Measurements from ENCODE around the gene PGF.

The PGF gene

GRCh38 chr14:74974364-74975058, 19.1 kb upstream of the PGF start:
- DNase-seq (ENCODE audit: low spot score in 2 of 2) (no peak), ATAC-seq (ENCODE audit: low read depth) (no peak)
- Mint-ChIP-seq H3K27ac (no peak overlapping the region), H3K27me3 (no peaks in the 10 kb centered on the region), H3K4me1 (peaks cover 2% of the 10 kb centered on the region), H3K36me3 (no peaks in the 10 kb centered on the region), H3K9me3 (no peaks in the 10 kb centered on the region), H3K4me3 (no peak overlapping the region)

GRCh38 chr14:74973905-74974363, 18.5 kb upstream of the PGF start:
- H3K4me1 Mint-ChIP-seq, result peaks cover 2% of the 10 kb centered on the region
- H3K27me3 Mint-ChIP-seq, result no peaks in the 10 kb centered on the region
- H3K4me3 Mint-ChIP-seq, result no peak overlapping the region
- DNase-seq (ENCODE audit: low spot score in 2 of 2) (no peak), ATAC-seq (ENCODE audit: low read depth) (no peak)
- no peaks in the 10 kb centered on the region for H3K9me3 Mint-ChIP-seq
- no peaks in the 10 kb centered on the region for H3K36me3 Mint-ChIP-seq
- H3K27ac Mint-ChIP-seq, result no peak overlapping the region

GRCh38 chr14:74973003-74973653, 17.7 kb upstream of the PGF start:
- DNase-seq (ENCODE audit: low spot score in 2 of 2) (no peak), ATAC-seq (ENCODE audit: low read depth) (peak; percentile 15)
- no peak overlapping the region for H3K27ac Mint-ChIP-seq

GRCh38 chr14:74968811-74969210, 13.4 kb upstream of the PGF start:
- no peak overlapping the region for H3K27ac Mint-ChIP-seq

More at GRCh38 chr14:74973003-74973653, 17.7 kb upstream of the PGF start:
- Mint-ChIP-seq H3K9me3 (no peaks in the 10 kb centered on the region), H3K4me3 (no peak overlapping the region), H3K36me3 (no peaks in the 10 kb centered on the region), H3K27me3 (no peaks in the 10 kb centered on the region), H3K4me1 (peaks cover 2% of the 10 kb centered on the region)

GRCh38 chr14:74965486-74966153, 10.2 kb upstream of the PGF start:
- no peak for ATAC-seq (ENCODE audit: low read depth)
- H3K4me1 Mint-ChIP-seq, result peaks cover 18% of the 10 kb centered on the region
- H3K36me3 Mint-ChIP-seq, result no peaks in the 10 kb centered on the region
- H3K9me3 Mint-ChIP-seq, result no peaks in the 10 kb centered on the region
- no peaks in the 10 kb centered on the region for H3K27me3 Mint-ChIP-seq
- no peak overlapping the region for H3K4me3 Mint-ChIP-seq
- no peak for DNase-seq (ENCODE audit: low spot score in 2 of 2)
- H3K27ac Mint-ChIP-seq, result no peak overlapping the region

More at GRCh38 chr14:74968811-74969210, 13.4 kb upstream of the PGF start:
- Mint-ChIP-seq H3K9me3 (no peaks in the 10 kb centered on the region), H3K36me3 (no peaks in the 10 kb centered on the region), H3K4me1 (peaks cover 2% of the 10 kb centered on the region), H3K27me3 (no peaks in the 10 kb centered on the region), H3K4me3 (no peak overlapping the region)
- ATAC-seq (ENCODE audit: low read depth) (no peak), DNase-seq (ENCODE audit: low spot score in 2 of 2) (no peak)

GRCh38 chr14:74964787-74965485, 9.5 kb upstream of the PGF start:
- H3K36me3 Mint-ChIP-seq, result no peaks in the 10 kb centered on the region
- DNase-seq (ENCODE audit: low spot score in 2 of 2) (no peak), ATAC-seq (ENCODE audit: low read depth) (no peak)
- H3K9me3 Mint-ChIP-seq, result no peaks in the 10 kb centered on the region
- no peak overlapping the region for H3K4me3 Mint-ChIP-seq
- H3K4me1 Mint-ChIP-seq, result peaks cover 18% of the 10 kb centered on the region
- H3K27me3 Mint-ChIP-seq, result no peaks in the 10 kb centered on the region
- no peak overlapping the region for H3K27ac Mint-ChIP-seq

- Mint-ChIP-seq H3K27ac (peak overlapping the region; percentile 85), H3K4me3 (no peak overlapping the region), H3K36me3 (no peaks in the 10 kb centered on the region), H3K9me3 (no peaks in the 10 kb centered on the region), H3K4me1 (peaks cover 18% of the 10 kb centered on the region), H3K27me3 (no peaks in the 10 kb centered on the region)
- DNase-seq (ENCODE audit: low spot score in 2 of 2) (no peak), ATAC-seq (ENCODE audit: low read depth) (no peak)
Observed at GRCh38 chr14:74963705-74964271, 8.4 kb upstream of the PGF start.

GRCh38 chr14:74963178-74963704, 7.8 kb upstream of the PGF start:
- peak overlapping the region; percentile 85 for H3K27ac Mint-ChIP-seq
- H3K4me3 Mint-ChIP-seq, result peak overlapping the region; percentile 45
- H3K27me3 Mint-ChIP-seq, result no peaks in the 10 kb centered on the region
- DNase-seq (ENCODE audit: low spot score in 2 of 2) (no peak), ATAC-seq (ENCODE audit: low read depth) (peak; percentile 74)
- peaks cover 18% of the 10 kb centered on the region for H3K4me1 Mint-ChIP-seq
- H3K9me3 Mint-ChIP-seq, result no peaks in the 10 kb centered on the region
- no peaks in the 10 kb centered on the region for H3K36me3 Mint-ChIP-seq

- peak overlapping the region; percentile 45 for H3K4me3 Mint-ChIP-seq
- H3K27me3 Mint-ChIP-seq, result no peaks in the 10 kb centered on the region
- H3K36me3 Mint-ChIP-seq, result no peaks in the 10 kb centered on the region
- H3K9me3 Mint-ChIP-seq, result no peaks in the 10 kb centered on the region
- peak overlapping the region; percentile 85 for H3K27ac Mint-ChIP-seq
- peak; percentile 81 for ATAC-seq (ENCODE audit: low read depth)
- peaks cover 18% of the 10 kb centered on the region for H3K4me1 Mint-ChIP-seq
- DNase-seq (ENCODE audit: low spot score in 2 of 2), result no peak
Observed at GRCh38 chr14:74962493-74962892, 7.1 kb upstream of the PGF start.

GRCh38 chr14:74962046-74962445, 6.6 kb upstream of the PGF start:
- peaks cover 18% of the 10 kb centered on the region for H3K4me1 Mint-ChIP-seq
- no peaks in the 10 kb centered on the region for H3K36me3 Mint-ChIP-seq
- no peaks in the 10 kb centered on the region for H3K27me3 Mint-ChIP-seq
- ATAC-seq (ENCODE audit: low read depth), result peak; percentile 3
- peak overlapping the region; percentile 45 for H3K4me3 Mint-ChIP-seq
- DNase-seq (ENCODE audit: low spot score in 2 of 2), result no peak
- peak overlapping the region; percentile 85 for H3K27ac Mint-ChIP-seq
- no peaks in the 10 kb centered on the region for H3K9me3 Mint-ChIP-seq

GRCh38 chr14:74961238-74961911, 6.0 kb upstream of the PGF start:
- peaks cover 20% of the 10 kb centered on the region for H3K4me1 Mint-ChIP-seq
- no peak for DNase-seq (ENCODE audit: low spot score in 2 of 2)
- no peak overlapping the region for H3K27ac Mint-ChIP-seq
- no peak overlapping the region for H3K4me3 Mint-ChIP-seq
- no peaks in the 10 kb centered on the region for H3K36me3 Mint-ChIP-seq
- ATAC-seq (ENCODE audit: low read depth), result no peak
- H3K9me3 Mint-ChIP-seq, result no peaks in the 10 kb centered on the region
- H3K27me3 Mint-ChIP-seq, result peaks cover 2% of the 10 kb centered on the region

GRCh38 chr14:74960736-74961135, 5.3 kb upstream of the PGF start:
- Mint-ChIP-seq H3K4me3 (no peak overlapping the region), H3K4me1 (peaks cover 21% of the 10 kb centered on the region), H3K9me3 (no peaks in the 10 kb centered on the region), H3K36me3 (no peaks in the 10 kb centered on the region), H3K27me3 (peaks cover 3% of the 10 kb centered on the region), H3K27ac (no peak overlapping the region)
- DNase-seq (ENCODE audit: low spot score in 2 of 2) (no peak), ATAC-seq (ENCODE audit: low read depth) (no peak)

GRCh38 chr14:74959596-74960180, 4.3 kb upstream of the PGF start:
- H3K9me3 Mint-ChIP-seq, result no peaks in the 10 kb centered on the region
- ATAC-seq (ENCODE audit: low read depth) (no peak), DNase-seq (ENCODE audit: low spot score in 2 of 2) (no peak)
- peaks cover 3% of the 10 kb centered on the region for H3K27me3 Mint-ChIP-seq
- H3K27ac Mint-ChIP-seq, result no peak overlapping the region
- H3K4me1 Mint-ChIP-seq, result peaks cover 21% of the 10 kb centered on the region
- no peak overlapping the region for H3K4me3 Mint-ChIP-seq
- no peaks in the 10 kb centered on the region for H3K36me3 Mint-ChIP-seq
